SK-N-MC (cell line): ENCODE measurements around the gene DPY19L1.
"Not testable (repeated sequence)": the region's sequence is repeated elsewhere in the genome, so short reads cannot be mapped to it uniquely, and the experiment has no call there.

Experiments
- DNase-seq: peaks from one replicate; pipeline ENCODE4 v3.0.0-alpha.2; 2011; ENCODE audit warnings: low read depth, low spot score
- H3K27ac ChIP-seq: fragments of 200-600 bp; sonication (generic); 2 replicates; pipeline ENCODE4 v1.5.1; 2016; ENCODE audit warnings: mixed run types
- H3K36me3 ChIP-seq: fragments of 200-600 bp; sonication (generic); 2 replicates; pipeline ENCODE4 v1.6.1; 2017; ENCODE audit warnings: antibody characterized with exemption, low read length, mixed read lengths; ENCODE audit not compliant: insufficient read depth
- H3K4me3 ChIP-seq: fragments of 200-600 bp; sonication (generic); 2 replicates; pipeline ENCODE4 v1.5.1; 2016
- H3K9ac ChIP-seq: fragments of 200-600 bp; sonication (generic); 2 replicates; pipeline ENCODE4 v1.8.0; 2017; ENCODE audit warnings: mixed run types, mixed read lengths; ENCODE audit not compliant: insufficient read length
- H3K9me3 ChIP-seq: fragments of 200-600 bp; sonication (generic); 2 replicates; pipeline ENCODE4 v1.6.1; 2017; ENCODE audit warnings: low read depth, mild to moderate bottlenecking, antibody characterized with exemption, low read length, moderate library complexity, mixed read lengths
- EZH2 ChIP-seq: fragments of 200-600 bp; sonication (generic); IDR thresholded peaks from one replicate; pipeline ENCODE4 v1.6.1; 2017; ENCODE audit warnings: antibody characterized with exemption
- FOXP2 ChIP-seq: optimal IDR thresholded peaks from 2 replicates; pipeline ENCODE3; 2011; ENCODE audit warnings: mild to moderate bottlenecking, moderate library complexity; ENCODE audit not compliant: insufficient read depth; ENCODE audit errors: extremely low read length, control extremely low read depth
- POLR2AphosphoS5 ChIP-seq: IDR thresholded peaks from 2 replicates; pipeline ENCODE4 v1.6.1; 2012; ENCODE audit warnings: mild to moderate bottlenecking, low read depth, low read length, borderline replicate concordance

DPY19L1 gene

DNA sequence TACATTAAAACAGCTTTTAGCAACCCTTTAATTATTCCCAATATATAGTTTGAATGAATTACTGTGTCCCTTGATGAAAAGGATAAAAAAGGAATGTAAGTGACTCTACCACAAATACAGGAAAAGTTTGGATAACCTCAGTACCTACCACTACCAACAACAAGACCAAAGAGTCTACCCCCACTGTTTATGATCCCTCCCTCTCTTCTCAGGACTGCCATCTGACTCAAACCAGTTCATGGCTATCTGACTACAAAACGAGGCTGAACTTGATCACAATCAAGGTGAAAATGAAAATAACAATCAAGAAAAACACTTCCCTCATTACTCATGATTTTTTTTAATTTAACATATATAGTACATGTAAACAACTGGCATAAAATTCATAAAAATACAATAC, 108.7 kb downstream of the DPY19L1 start:
- H3K4me3 ChIP-seq, result no peak overlapping the region
- TF ChIP-seq EZH2, result no peak
- TF ChIP-seq FOXP2, result no peak
- H3K27ac ChIP-seq, result no peak overlapping the region
- no peaks in the 10 kb centered on the region for H3K36me3 ChIP-seq
- no peaks in the 10 kb centered on the region for H3K9me3 ChIP-seq
- DNase-seq, result no peak
- no peak overlapping the region for H3K9ac ChIP-seq

DNA sequence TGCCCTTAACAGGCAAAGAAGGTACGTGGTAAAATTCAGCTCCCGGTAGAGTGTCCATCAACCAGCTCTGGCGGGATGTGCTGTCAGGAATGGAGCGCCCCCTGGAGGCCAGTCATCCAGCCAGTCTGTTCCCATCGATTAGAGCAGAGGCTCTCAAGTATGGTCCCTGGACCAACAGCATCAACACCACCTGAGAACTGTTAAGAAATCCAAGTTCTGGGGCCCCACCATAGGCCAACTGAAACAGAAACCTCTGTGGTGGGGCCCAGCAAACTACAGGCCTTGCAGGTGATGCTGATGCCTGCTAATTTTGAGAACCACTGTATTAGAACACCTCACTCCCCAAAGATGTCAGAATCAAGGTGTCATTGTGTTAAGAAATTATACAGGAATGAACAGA, 109.2 kb downstream of the DPY19L1 start:
- no peak overlapping the region for H3K4me3 ChIP-seq
- no peak for DNase-seq
- no peak overlapping the region for H3K9ac ChIP-seq
- no peak for TF ChIP-seq FOXP2
- no peak for TF ChIP-seq POLR2AphosphoS5
- no peak for TF ChIP-seq EZH2
- H3K36me3 ChIP-seq, result no peaks in the 10 kb centered on the region
- H3K27ac ChIP-seq, result no peak overlapping the region
- H3K9me3 ChIP-seq, result no peaks in the 10 kb centered on the region

DNA sequence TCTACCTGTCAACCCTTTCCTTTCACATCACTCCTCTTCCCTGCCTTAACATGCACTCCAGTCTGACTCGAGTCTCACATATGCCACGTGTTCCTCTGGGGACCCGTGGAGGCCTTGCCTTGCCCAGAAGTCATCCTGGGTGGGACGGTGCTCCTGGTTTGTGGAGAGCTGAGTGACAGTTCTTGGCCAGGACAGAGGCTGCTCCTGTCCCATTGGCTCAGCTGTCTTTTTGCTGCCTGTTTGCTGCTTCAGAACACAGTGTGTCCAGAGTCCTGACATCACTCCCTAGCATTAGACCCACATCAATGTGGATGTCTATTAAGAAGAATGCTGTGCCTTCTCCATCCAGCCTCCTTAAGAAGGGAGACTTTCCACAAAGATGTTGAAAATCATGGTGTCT, 116.8 kb downstream of the DPY19L1 start:
- H3K4me3 ChIP-seq, DNase-seq, H3K27ac ChIP-seq, H3K36me3 ChIP-seq, H3K9ac ChIP-seq, H3K9me3 ChIP-seq: not testable (repeated sequence)

DNA sequence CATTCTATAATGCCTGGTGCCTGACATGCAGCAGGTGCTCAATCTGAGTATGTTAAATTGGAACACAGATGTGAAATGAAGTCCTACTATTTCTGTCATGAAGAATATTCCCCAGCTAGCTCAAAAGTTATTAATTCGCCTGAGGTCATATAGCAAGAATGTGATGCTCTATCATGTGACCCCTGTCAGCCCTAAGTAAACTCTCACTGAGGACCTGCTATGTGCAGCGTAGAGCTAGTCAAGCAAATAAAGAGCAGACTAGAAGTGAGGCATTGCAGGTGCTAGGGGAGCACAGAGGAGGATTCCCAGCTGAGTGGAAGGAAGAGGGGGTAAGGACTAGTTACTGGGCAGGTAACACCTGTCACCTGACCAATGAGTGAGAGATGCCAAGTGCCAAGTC, 118.2 kb downstream of the DPY19L1 start:
- H3K36me3 ChIP-seq, DNase-seq: not testable (repeated sequence)

DNA sequence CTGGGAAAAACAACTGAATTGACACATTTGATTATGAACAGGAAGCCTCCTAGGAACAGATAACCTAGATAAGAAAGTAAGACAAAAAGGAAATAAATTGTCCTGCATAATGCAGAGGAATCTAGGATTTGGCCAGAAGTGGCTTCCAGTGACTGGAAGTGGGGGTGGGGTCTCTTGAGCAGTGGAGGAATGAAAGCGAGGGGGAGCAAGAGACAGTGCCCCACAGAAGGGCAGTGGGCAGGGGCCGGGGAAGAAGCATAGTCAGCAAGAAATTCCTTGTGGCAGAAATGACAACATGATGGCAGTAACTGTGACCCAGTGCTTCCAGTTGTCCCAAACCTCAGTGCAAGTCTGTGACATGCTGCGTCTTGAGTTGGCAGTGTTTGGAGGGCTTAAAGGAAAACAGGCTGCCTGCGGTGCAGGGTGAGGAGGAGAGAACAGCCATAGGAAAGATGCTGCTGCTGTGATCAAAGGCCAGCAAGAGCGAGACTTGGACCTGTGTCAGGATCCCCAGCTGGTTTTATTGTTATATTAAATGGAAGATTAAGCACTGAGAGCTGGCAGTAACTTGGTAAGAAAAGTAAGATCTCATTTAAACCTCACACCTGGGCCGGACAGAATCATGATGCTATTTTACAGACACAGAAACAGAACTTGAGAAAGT, 119.0 kb downstream of the DPY19L1 start:
- H3K27ac ChIP-seq, H3K4me3 ChIP-seq, DNase-seq, H3K9ac ChIP-seq, H3K9me3 ChIP-seq, H3K36me3 ChIP-seq: not testable (repeated sequence)

More for the DNA sequence above, 118.2 kb downstream of the DPY19L1 start:
- not testable (repeated sequence) for H3K27ac ChIP-seq, H3K9me3 ChIP-seq, H3K9ac ChIP-seq, H3K4me3 ChIP-seq

DNA sequence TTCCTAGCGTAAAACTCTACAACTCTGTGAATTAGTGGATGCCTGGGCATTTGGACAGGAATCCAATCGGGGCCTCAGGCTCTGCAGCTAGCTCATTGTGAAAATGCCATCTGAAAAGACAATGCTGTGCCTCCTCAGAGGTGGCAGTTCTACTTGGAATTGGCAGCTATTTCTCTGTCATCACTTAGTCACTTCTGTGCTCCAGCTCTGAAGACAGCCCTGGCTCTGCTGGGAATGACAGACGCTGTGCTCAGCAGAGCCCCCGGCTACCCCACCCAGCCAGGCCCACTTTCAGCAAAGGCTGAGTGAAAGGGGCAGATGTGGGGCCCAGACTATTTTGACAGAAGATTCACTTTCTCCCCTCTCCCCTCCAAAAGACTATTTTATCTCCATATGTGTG, 119.8 kb downstream of the DPY19L1 start:
- not testable (repeated sequence) for H3K27ac ChIP-seq, H3K9ac ChIP-seq, H3K4me3 ChIP-seq, H3K9me3 ChIP-seq, H3K36me3 ChIP-seq, DNase-seq

DNA sequence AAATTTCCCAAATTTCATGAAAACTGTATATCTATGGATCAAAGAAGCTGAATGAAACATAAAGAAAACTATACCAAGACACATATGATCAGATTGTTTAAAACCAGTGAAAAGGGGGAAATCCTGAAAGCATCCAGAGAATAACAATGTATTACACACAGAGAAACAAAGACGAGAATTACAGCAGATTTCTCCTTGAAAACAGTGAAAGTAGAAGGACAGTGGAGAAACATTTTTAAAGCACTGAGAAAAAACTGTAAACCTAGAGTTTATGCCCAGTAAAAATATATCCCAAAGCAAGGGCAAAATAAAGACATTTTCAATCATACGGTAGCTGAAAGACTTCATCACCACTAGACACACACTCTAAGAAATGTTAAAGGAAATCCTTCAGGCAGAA, 121.0 kb downstream of the DPY19L1 start:
- H3K9me3 ChIP-seq, result no peaks in the 10 kb centered on the region
- no peak overlapping the region for H3K27ac ChIP-seq
- no peak overlapping the region for H3K9ac ChIP-seq
- no peak for DNase-seq
- H3K4me3 ChIP-seq, result no peak overlapping the region
- H3K36me3 ChIP-seq, result no peaks in the 10 kb centered on the region
- TF ChIP-seq EZH2 (no peak), FOXP2 (no peak), POLR2AphosphoS5 (no peak)

DNA sequence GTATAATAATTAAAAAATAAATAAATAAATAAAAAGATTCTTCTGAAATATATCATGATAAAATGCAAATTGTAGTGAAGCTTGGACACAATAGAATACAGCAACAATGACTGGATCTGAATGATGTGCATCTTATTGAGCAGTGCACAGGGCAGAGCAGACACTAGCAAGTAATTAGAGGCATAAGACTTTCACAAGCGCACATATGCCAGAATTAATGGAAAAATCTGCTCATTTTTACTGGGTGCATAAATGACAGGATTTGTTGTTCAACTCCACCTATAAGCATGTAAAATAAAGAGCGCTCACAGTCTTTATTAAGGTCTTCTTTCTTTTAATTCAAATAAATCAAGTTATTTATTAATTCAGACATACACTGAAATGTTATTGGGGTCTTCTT, 125.0 kb downstream of the DPY19L1 start:
- no peak for TF ChIP-seq EZH2
- TF ChIP-seq POLR2AphosphoS5, result no peak
- no peak for TF ChIP-seq FOXP2
- Histone ChIP-seq H3K36me3 (no peaks in the 10 kb centered on the region), H3K27ac (no peak overlapping the region), H3K9ac (no peak overlapping the region), H3K9me3 (no peaks in the 10 kb centered on the region), H3K4me3 (no peak overlapping the region)
- no peak for DNase-seq

DNA sequence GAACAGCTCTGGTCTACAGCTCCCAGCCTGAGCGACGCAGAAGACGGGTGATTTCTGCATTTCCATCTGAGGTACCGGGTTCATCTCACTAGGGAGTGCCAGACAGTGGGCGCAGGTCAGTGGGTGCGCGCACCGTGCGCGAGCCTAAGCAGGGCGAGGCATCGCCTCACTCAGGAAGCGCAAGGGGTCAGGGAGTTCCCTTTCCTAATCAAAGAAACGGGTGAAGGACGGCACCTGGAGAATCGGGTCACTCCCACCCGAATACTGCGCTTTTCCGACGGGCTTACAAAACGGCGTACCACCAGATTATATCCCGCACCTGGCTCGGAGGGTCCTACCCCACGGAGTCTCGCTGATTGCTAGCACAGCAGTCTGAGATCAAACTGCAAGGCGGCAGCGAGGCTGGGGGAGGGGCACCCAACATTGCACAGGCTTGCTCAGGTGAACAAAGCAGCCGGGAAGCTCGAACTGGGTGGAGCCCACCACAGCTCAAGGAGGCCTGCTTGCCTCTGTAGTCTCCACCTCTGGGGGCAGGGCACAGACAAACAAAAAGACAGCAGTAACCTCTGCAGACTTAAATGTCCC, 130.9 kb downstream of the DPY19L1 start:
- H3K4me3 ChIP-seq, DNase-seq, H3K27ac ChIP-seq, H3K9me3 ChIP-seq, H3K9ac ChIP-seq, H3K36me3 ChIP-seq: not testable (repeated sequence)

DNA sequence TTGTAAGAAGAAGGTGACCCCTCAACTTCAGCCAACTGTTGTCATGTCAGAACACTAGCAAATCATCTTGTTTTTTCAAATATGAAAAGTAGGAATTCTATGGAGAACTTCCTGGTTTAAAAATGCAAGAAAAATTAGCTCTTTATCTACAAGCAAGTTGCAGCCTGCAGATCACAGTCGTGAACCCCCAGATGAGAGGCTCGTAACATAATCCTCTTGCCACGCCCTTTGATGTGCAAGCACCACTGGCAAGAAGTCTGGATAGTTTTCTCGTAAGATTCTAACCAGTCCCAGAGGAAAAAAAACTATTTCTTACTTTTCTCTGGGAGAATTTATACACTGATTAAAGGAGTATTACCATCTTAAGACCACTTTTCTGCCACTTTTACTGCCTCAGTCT, 132.3 kb downstream of the DPY19L1 start:
- Histone ChIP-seq H3K9ac (no peak overlapping the region), H3K27ac (no peak overlapping the region), H3K36me3 (no peaks in the 10 kb centered on the region), H3K9me3 (no peaks in the 10 kb centered on the region), H3K4me3 (no peak overlapping the region)
- no peak for DNase-seq
- no peak for TF ChIP-seq EZH2
- TF ChIP-seq POLR2AphosphoS5, result no peak

DNA sequence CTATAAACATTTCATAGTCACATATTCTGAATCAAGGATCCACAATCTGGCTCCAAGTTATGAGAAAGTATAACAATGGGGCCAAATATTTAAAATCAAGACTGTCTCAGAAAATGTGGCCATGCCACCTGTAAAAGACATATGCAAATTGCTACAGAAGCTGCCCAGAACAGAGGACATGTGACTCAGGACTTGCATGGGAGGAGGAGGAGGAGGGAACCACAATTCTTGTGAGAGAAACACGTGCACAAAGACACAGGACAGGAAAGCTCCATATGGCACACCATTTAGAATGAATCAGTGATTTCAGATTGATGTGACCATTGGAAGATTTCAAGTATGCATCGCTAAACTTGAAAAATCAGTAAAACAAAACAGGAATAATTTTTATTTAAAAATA, 133.4 kb downstream of the DPY19L1 start:
- not testable (repeated sequence) for H3K4me3 ChIP-seq, H3K9ac ChIP-seq, H3K9me3 ChIP-seq, H3K36me3 ChIP-seq, DNase-seq, H3K27ac ChIP-seq
